NCI-H2196 treated with DMSO at 0.1 percent for 48 hours (cell line): ENCODE results near the gene MARF1.
"Not testable (repeated sequence)": the region's sequence is repeated elsewhere in the genome, so short reads cannot be mapped to it uniquely, and the experiment has no call there.

Experiments used
- DNase-seq: peaks from one replicate; lab custom pipeline; 2025; ENCODE audit not compliant: unreplicated experiment; lab: John Stamatoyannopoulos, UW

Gene MARF1

GRCh38 chr16:15652293-15653001 lies 9.5 kb upstream of the MARF1 start:
- no peak for DNase-seq

DNA sequence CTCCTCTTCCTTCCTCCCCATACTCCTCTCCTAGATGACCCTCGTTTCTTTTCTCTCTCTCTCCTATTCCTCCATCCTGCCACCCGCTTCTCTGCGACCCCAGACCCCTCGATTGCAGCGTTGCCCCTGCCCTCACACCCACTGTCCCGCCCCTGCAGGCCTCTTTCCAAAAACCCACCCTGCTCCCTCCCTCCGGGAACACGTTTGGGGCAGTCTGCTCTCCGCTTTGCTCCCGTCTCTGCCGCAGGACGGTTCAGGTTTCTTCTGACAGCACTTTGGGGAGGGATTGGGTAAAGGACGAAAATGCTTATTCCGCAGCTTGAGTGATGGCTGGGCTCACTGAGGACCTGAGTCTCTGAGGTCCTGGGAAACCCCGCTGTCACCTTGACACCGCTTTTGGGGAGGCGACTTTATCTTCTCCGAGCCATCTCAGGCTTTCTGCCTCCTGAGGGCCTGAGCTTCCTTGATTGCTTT lies 7.8 kb upstream of the MARF1 start:
- DNase-seq, result no peak

DNA sequence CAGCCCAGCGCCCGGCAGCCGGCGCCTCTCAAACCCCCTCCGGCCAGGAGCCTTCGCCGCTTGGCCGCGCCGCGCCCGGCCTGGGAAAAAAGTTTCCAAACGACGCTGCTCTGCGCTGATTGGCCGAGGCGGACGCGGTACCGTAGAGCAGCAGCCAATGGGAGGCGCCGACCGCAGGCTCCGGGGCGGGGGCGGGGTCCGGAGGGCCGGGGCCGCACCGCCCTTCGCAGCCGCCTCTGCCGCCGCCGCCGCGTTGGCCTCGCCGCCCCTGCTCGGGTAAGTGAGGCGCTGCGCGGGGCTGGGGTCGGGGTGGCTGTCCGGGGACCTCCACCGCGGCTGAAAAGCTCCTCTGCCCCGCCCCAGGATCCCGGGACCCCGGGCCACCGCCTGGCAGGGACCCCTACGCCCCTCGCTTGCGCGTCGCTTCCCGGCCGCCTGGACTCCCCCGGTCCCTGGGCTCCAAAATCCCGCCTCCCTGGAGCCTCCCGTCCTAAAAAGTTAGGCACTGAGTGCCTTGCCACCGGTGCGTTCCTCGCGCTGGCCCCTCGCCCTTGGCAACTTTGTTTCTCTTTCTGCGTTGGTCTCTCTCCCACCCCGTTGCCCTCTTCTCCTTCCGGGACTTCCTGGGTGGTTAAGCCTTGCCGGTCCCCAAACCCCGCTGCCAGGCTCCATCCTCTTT lies 7.2 kb upstream of the MARF1 start, which contains the start of gene NDE1:
Gene NDE1, plus strand, starts transcription at position 227 of the 679 bp plus-strand sequence. CDS start 14,534 bp downstream, outside the sequence.
- peak; percentile 81 for DNase-seq

GRCh38 chr16:15649727-15650018 lies 6.7 kb upstream of the MARF1 start:
- no peak for DNase-seq

- not testable (repeated sequence) for DNase-seq
Measured at GRCh38 chr16:15649311-15649710, 6.4 kb upstream of the MARF1 start.

DNA sequence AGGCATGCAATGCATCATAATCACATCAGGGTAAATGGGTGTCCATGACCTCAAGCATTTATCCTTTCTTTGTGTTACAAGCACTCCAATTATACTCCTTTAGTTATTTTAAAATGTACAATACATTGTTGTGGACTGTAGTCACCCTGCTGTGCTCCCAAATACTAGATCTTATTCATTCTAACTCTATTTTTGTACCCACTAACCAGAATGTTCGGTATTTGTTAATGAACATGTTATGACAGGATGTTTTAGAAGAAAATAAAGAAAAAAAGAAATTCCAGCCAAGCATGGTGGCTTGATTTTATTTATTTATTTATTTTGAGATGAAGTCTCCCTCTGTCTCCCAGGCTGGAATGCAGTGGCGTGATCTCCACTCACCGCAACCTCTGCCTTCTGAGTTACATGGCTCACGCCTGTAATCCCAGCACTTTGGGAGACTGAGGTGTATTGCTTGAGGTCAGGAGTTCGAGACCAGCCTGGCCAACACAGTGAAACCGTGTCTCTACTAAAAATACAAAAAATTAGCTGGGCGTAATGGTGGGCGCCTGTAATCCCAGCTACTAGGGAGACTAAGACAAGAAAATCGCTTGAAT lies 5.3 kb upstream of the MARF1 start:
- DNase-seq, result no peak

DNA sequence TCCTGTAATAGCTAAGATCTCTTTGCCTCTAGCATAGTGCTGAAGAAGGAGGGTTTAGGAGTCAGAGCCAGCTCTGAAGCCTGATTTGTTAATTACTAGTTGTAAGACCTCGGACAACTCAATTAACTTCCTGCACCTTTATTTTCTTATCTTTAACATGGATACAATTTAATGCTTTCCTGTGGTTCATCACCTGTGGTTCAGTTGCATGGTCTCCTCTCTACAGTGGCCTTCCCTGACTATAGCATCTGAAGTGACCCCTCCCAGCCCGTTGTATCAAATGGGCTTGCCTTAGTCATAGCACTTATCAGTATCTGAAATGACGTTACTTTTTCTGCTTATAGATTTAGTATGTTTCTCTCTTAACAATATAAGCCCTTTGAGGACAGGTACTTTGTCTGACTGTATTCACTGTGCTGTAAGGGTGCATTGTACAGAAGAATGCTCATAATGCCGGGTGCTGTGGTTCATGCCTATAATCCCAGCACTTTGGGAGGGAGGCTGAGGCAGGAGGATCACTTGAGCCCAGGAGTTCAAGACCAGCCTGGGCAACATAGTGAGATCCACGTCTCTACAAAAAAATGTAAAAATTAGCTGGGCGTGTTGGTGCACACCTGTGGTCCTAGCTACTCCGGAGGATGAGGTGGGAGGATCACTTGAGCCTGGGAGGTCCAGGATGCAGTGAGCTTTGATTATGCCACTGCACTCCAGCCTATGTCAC lies 4.5 kb upstream of the MARF1 start:
- no peak for DNase-seq

DNA sequence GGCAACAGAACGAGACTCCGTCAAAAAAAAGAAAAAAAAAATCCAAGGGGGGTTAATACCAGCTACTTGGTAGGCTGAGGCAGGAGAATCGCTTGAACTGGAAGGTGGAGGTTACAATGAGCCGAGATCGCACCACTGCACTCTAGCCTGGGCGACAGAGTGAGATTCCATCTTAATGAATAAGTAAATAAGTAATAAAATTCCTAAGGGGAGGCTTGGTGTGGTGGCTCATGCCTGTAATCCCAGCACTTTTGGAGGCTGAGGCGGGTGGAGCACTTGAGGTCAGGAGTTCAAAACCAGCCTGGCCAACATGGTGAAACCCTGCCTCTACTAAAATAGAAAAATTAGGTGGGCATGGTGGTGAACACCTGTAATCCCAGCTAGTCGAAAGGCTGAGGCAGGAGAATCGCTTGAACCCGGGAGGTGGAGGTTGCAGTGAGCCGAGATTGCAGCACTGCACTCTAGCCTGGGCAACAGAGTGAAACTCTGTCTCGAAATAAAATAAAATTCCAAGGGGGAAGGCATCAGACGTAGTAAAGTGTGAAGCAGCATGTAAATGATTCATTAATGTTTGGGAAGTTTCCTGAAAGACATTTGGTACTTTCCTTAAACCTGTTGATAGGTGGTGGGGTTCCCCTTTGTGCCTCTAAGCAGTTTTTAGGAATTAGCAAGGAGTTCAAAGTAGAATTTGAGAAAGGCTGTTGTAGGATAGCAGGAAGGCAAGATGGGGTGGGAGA lies 3.8 kb upstream of the MARF1 start:
- not testable (repeated sequence) for DNase-seq

DNA sequence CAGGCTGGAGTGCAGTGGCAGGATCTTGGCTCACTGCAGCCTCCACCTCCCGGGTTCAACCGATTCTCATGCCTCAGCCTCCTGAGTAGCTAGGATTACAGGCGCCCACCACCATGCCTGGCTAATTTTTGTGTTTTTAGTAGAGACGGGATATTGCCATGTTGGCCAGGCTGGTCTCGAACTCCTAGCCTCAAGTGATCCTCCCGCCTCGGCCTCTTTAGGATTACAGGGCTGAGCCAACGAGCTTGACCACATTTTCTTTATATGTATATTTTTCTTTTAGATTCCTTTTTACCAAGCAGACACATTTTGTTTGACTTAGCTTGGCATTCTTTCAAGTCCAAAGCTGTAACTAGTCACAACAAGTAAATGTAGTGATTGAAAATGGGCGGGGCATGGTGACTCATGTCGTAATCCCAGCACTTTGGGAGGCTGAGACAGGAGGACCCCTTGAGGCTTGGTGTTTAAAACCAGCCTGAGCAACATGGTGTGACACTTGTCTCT lies 2.1 kb upstream of the MARF1 start:
- peak; percentile 12 for DNase-seq

DNA sequence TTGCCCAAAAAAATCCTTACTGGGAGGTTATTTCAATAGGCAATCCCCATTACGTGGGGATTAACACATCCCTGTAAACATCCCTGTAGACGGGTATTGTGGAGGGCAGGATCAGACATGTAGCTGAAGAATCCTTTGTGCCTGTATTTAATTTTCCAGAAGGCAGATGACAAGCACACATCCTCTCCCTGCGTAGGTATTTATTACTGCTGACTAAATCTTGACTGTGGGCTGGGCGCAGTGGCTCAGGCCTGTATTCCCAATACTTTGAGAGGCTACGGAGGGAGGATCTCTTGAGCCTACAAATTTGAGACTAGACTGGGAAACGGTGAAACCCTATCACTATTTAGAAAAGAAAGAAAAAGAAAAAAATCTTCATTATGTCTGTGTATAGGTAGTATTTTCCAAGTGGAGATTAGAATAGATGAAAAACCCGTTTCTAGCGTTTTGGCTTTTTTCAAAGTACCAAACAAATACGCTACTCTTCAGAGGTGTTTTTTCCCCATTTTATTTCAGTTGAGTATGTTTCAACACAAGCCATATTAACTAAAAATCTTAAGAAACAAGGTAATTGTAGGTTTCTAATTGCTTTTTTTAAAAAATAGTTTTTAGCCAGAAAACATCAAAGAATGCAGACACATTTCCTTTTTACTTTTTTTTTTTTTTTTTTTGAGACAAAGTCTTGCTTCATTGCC lies 1.5 kb upstream of the MARF1 start:
- DNase-seq, result peak; percentile 63

GRCh38 chr16:15643946-15644250 lies 944 bp upstream of the MARF1 start:
- no peak for DNase-seq

DNA sequence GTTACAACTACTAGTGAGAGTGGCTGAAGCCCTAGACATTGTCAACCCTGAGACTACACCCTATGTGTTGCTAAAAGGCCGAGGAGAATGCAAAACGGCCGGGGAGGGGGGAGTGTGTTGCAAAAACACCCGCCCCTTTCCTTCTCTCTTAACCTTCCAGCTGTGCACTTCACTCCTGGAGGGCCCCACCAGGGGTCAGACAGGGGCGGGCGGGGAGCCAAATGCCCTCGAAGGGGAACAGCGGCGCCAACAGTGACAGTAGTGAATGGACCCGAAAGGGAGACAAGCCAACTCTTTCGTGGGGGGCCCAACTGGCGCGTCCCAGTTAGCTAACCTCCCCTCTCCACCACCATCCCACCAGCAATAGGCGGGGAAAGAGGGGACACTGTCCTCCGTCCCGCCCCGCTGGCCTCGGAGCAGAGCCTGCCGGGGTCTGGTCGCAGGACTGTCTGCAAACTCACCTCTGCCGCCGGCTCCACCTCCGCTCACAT lies 352 bp downstream of the MARF1 start:
- DNase-seq, result peak; percentile 66

DNA sequence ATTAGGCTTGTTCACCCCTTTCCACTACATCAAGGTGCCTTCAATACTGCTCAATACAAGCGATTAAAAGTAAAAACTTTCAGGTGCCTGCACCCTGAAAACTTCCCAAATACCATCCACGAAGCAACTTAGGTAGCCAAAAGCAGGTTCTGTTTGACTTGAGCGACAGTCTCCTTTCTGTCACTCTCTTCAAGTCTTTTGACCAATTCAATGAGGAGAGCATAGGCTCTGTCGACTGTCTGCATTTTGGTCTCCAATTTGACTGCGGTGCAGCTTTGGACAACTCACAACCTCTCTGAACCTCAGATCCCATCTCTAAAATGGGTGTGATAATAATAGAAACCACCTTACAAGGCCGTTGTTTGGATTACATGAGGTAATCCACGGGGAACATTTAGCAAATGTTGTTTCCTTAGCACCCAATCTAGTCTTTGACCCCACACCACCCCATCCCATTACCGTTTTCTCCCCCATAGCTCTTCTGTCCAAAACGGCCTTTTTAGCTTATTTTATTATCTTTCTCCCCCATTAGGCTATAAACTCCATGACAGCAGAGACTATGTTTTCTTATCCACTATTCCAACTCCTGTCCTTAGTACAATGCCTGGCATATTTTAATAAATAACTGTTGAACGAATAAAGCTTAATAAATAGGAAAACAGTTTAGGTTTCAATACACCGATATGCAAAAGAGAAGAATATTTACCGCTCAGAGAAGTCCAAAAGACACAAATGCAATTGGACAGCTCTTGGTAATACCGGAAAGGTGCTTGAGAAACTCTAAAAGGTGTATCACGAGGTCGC lies 999 bp downstream of the MARF1 start:
- no peak for DNase-seq

DNA sequence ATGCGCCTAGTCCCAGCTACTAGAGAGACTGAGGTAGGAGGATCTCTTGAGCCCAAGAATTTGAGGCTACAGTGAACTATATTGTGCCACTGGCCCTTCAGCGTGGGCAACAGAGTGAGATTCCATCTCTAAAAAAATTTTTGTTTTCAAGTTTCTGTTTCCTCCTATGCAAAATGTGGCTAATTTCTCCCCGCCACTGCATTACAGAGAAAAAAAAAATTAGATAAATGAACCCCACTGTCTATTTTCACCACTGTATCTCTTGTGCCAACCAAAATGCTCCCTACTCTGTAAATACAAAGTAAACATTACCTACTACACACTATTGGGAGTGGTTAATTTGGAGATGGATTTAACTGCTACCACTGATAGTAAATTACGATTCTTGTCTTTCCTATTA lies 2.0 kb downstream of the MARF1 start:
- DNase-seq, result no peak

DNA sequence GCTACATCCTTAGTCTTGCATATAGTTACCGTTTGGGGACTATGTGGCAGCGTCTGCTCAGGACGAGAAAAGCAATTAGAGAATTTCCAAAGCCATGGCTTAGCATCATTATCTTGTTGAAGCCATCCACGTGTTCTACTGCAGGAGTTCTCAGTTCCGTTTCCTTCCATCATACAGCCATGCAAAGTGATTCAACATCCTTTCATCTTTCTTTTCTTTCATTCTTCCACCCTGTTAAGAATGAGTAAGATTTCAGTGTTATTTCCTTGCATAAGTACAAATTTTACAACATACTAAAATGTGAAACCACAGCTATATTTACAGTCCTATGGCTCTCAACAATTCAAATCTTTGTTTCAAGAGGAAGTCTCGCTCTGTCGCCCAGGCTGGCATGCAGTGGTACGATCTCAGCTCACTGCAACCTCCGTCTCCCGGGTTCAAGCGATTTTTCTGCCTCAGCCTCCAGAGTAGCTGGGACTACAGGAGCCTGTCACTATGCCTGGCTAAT lies 3.8 kb downstream of the MARF1 start:
- no peak for DNase-seq

DNA sequence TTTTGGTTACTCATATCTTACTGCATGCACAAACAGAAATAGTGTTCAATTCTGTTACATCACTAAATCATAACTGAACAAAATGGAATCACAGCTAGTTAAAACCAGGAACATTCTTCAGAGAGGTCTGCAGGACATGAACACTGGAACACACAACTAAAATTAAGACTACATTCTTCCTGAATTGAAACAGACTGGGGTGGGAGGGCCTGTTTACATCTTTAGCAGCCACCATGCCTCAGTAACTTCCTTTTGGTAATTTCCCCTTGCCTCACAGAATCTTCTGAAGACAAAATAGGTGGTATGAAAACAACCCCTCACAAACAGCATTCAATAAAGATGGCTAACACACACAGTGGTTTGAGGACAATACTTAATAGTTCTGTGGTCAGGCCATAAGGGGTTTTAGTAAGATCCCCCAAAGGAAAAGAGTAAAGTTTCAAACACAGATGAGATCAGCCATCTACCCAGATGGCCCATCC lies 6.5 kb downstream of the MARF1 start:
- no peak for DNase-seq

DNA sequence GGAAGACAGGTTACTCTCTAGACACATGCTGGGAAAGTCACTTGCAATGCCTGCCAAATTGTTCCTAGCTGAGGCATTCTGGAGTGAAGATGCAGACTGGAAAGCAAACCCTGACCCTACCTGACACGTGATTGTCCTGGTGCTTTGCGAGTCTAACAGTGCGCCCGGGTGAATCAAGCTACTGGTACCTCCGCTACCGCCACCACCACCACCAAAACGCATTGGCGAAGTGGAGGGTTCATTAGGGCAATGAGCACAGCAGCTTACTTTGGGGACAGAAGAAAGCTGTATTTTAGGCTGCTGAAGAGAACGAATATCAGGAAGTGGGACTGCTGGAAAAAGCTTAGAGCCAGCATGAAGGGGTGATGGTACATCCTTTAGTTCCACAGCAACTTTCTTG lies 7.0 kb downstream of the MARF1 start:
- no peak for DNase-seq

DNA sequence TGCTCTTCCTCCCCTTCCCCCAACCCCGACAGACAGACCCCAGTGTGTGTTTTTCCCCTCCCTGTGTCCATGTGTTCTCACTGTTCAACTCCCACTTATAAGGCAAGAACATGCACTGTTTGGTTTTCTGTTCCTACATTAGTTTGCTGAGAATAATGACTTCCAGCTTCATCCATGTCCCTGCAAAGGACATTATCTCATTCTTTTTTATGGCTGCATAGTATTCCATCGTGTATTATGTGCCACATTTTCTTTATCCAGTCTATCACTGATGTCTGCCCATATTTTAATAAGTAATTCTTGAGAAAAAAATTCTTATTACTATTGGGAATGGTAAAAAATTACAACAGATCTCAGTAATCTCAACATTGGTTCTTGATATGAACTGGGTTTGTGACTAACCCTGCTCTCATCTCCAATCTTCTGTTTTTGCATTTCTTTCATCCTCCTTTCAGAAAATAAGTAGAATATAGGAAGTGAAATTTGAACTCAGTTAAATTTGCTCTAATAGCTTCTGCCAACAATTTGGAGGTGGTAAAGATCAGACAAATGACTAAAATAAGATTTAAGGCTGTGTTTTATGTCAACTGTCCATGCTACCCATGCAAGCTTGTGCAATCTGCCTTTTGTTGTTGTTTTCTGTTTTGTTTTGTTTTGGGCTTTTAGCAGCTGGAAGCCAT lies 11.1 kb downstream of the MARF1 start:
- no peak for DNase-seq
